ENCODE measurements around the gene MGAT5.

MGAT5 gene

GRCh38 chr2:134411828-134412638, 158.2 kb downstream of the MGAT5 start:
- in situ Hi-C loops (cut with MboI; ENCODE audit: low sequenced_read_pairs) = loop anchor here (25.0 kb wide), 1 partner anchor 300 kb away; no protein-coding TSS in a partner anchor

GRCh38 chr2:134412639-134412999, 158.7 kb downstream of the MGAT5 start:
- in situ Hi-C loops (cut with MboI; ENCODE audit: low sequenced_read_pairs) = loop anchor here (25.0 kb wide), 1 partner anchor 300 kb away; no protein-coding TSS in a partner anchor

- in situ Hi-C loops (cut with MboI; ENCODE audit: low sequenced_read_pairs) = loop anchor here (25.0 kb wide), 1 partner anchor 301 kb away; no protein-coding TSS in a partner anchor
These were observed 159.6 kb downstream of the MGAT5 start for GRCh38 chr2:134413430-134413829.

- in situ Hi-C loops (cut with MboI; ENCODE audit: low sequenced_read_pairs) = loop anchor here (25.0 kb wide), 1 partner anchor 302 kb away; no protein-coding TSS in a partner anchor
These were observed 160.0 kb downstream of the MGAT5 start for GRCh38 chr2:134413912-134414311.

- in situ Hi-C loops (cut with MboI; ENCODE audit: low sequenced_read_pairs) = loop anchor here (25.0 kb wide), 1 partner anchor 304 kb away; no protein-coding TSS in a partner anchor
These were observed 162.1 kb downstream of the MGAT5 start for GRCh38 chr2:134416018-134416417.

- in situ Hi-C loops (cut with MboI; ENCODE audit: low sequenced_read_pairs) = loop anchor here (25.0 kb wide), 1 partner anchor 304 kb away; no protein-coding TSS in a partner anchor
These were observed 162.8 kb downstream of the MGAT5 start for GRCh38 chr2:134416637-134417036.

GRCh38 chr2:134417968-134418582, 164.2 kb downstream of the MGAT5 start:
- in situ Hi-C loops (cut with MboI; ENCODE audit: low sequenced_read_pairs) = loop anchor here (25.0 kb wide), 1 partner anchor 306 kb away; no protein-coding TSS in a partner anchor

- in situ Hi-C loops (cut with MboI; ENCODE audit: low sequenced_read_pairs) = loop anchor here (25.0 kb wide), 1 partner anchor 308 kb away; no protein-coding TSS in a partner anchor
These were observed 166.4 kb downstream of the MGAT5 start for GRCh38 chr2:134420259-134420658.

- in situ Hi-C loops (cut with MboI; ENCODE audit: low sequenced_read_pairs) = loop anchor here (25.0 kb wide), 1 partner anchor 309 kb away; no protein-coding TSS in a partner anchor
These were observed 167.0 kb downstream of the MGAT5 start for GRCh38 chr2:134420920-134421319.

GRCh38 chr2:134421556-134422328, 167.9 kb downstream of the MGAT5 start:
- in situ Hi-C loops (cut with MboI; ENCODE audit: low sequenced_read_pairs) = loop anchor here (25.0 kb wide), 1 partner anchor 309 kb away; no protein-coding TSS in a partner anchor

GRCh38 chr2:134425724-134426496, 172.0 kb downstream of the MGAT5 start:
- in situ Hi-C loops (cut with MboI; ENCODE audit: low sequenced_read_pairs) = no loop called here

GRCh38 chr2:134426721-134427120, 172.8 kb downstream of the MGAT5 start:
- in situ Hi-C loops (cut with MboI; ENCODE audit: low sequenced_read_pairs) = no loop called here

GRCh38 chr2:134429886-134430285, 176.0 kb downstream of the MGAT5 start:
- in situ Hi-C loops (cut with MboI; ENCODE audit: low sequenced_read_pairs) = no loop called here

GRCh38 chr2:134431838-134432434, 178.1 kb downstream of the MGAT5 start:
- in situ Hi-C loops (cut with MboI; ENCODE audit: low sequenced_read_pairs) = no loop called here

GRCh38 chr2:134432435-134432883, 178.6 kb downstream of the MGAT5 start:
- in situ Hi-C loops (cut with MboI; ENCODE audit: low sequenced_read_pairs) = no loop called here

- in situ Hi-C loops (cut with MboI; ENCODE audit: low sequenced_read_pairs) = no loop called here
These were observed 179.6 kb downstream of the MGAT5 start for GRCh38 chr2:134433469-134433868.

GRCh38 chr2:134433979-134434378, 180.1 kb downstream of the MGAT5 start:
- in situ Hi-C loops (cut with MboI; ENCODE audit: low sequenced_read_pairs) = no loop called here

GRCh38 chr2:134435505-134435904, 181.6 kb downstream of the MGAT5 start:
- in situ Hi-C loops (cut with MboI; ENCODE audit: low sequenced_read_pairs) = no loop called here

- in situ Hi-C loops (cut with MboI; ENCODE audit: low sequenced_read_pairs) = no loop called here
These were observed 182.1 kb downstream of the MGAT5 start for GRCh38 chr2:134435936-134436335.

- in situ Hi-C loops (cut with MboI; ENCODE audit: low sequenced_read_pairs) = no loop called here
These were observed 182.8 kb downstream of the MGAT5 start for GRCh38 chr2:134436706-134437105.

All from HL-60/S4 treated with phorbol 12-myristate 13-acetate at 8.2 ng/mL for 4 days and 3 days (cell line).